PFSK-1 (cell line): ENCODE measurements around the gene TRPT1.

ENCODE experiments used
- FOXP2 ChIP-seq: optimal IDR thresholded peaks from 2 replicates; pipeline ENCODE3; 2011; ENCODE audit warnings: borderline replicate concordance, control low read depth, inconsistent platforms; ENCODE audit not compliant: insufficient read depth; ENCODE audit errors: extremely low read length, extremely low read depth
- POLR2AphosphoS5 ChIP-seq: IDR thresholded peaks from 2 replicates; pipeline ENCODE4 v1.6.1; 2012; ENCODE audit warnings: low read depth, mild to moderate bottlenecking, control low read depth, low read length, moderate library complexity
- TAF1 ChIP-seq: IDR thresholded peaks from 2 replicates; pipeline ENCODE4 v1.6.1; 2012; ENCODE audit warnings: low read length, control low read depth, borderline replicate concordance; ENCODE audit not compliant: insufficient read depth
- TF ChIP-seq, protein P1 (sequence below), 2 experiments: IDR thresholded peaks; 2 replicates each; pipeline versions ENCODE4 v1.6.1 to v1.8.0; 2011 to 2012; ENCODE audit warnings: low read depth in 2 of 2, low read length in 2 of 2, control low read depth in 1 of 2, inconsistent platforms in 1 of 2, mild to moderate bottlenecking in 1 of 2, moderate library complexity in 1 of 2; ENCODE audit not compliant: insufficient read depth in 1 of 2

DNA sequence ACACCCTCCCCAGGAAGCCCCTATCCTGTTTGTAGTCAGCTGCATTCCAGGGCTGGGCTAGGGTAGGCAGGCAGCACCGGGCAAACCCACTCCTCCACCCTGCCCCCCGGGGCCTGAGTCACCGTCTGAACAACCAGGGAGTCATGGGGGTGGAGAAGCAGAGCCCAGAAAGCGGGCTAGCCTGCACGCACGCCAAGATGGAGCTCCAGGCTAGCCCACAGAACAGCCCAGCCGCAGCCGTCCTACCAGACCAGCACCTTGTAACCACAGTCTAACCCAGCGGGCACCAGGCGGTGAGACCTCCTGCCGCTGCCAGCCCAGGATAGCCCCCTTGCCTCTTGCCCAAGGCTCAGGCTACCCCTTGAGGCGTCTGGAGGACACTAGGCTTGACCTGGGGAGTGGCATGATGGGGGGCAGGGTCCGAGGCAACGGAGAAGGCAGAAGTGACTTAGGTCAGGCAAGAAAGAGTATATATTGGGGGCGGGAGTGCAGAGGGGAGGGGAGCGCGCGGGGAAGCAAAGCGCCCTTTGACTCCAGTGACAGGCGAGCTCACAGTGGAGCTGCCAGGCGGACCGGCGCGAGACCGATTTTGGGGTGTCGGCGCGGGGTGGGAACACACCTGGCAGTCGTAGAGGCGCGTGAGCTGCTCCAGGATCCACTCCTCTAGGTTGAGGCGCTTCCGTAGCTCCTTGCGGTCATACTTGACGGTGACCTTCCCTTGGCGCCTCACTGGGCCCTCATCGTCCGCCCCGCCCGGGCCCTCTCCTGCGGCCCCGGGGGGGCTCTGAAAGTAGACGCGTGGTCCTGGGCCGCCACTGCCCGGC is 20.0 kb upstream of the TRPT1 start:
- TF ChIP-seq POLR2AphosphoS5 (peak; percentile 40), TAF1 (peak; percentile 59; the same call in 1 of the 2 replicates), FOXP2 (no peak)
- TF ChIP-seq, protein P1, sequence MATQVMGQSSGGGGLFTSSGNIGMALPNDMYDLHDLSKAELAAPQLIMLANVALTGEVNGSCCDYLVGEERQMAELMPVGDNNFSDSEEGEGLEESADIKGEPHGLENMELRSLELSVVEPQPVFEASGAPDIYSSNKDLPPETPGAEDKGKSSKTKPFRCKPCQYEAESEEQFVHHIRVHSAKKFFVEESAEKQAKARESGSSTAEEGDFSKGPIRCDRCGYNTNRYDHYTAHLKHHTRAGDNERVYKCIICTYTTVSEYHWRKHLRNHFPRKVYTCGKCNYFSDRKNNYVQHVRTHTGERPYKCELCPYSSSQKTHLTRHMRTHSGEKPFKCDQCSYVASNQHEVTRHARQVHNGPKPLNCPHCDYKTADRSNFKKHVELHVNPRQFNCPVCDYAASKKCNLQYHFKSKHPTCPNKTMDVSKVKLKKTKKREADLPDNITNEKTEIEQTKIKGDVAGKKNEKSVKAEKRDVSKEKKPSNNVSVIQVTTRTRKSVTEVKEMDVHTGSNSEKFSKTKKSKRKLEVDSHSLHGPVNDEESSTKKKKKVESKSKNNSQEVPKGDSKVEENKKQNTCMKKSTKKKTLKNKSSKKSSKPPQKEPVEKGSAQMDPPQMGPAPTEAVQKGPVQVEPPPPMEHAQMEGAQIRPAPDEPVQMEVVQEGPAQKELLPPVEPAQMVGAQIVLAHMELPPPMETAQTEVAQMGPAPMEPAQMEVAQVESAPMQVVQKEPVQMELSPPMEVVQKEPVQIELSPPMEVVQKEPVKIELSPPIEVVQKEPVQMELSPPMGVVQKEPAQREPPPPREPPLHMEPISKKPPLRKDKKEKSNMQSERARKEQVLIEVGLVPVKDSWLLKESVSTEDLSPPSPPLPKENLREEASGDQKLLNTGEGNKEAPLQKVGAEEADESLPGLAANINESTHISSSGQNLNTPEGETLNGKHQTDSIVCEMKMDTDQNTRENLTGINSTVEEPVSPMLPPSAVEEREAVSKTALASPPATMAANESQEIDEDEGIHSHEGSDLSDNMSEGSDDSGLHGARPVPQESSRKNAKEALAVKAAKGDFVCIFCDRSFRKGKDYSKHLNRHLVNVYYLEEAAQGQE (IDR thresholded peaks at IDR 0.05; ENCODE audit: insufficient read depth in 1 of 2, low read depth in 2 of 2, low read length in 2 of 2): no peak
